HG02870 (cell line): ENCODE data around the gene APOBEC3F.
"Not testable (repeated sequence)": the region's sequence is repeated elsewhere in the genome, so short reads cannot be mapped to it uniquely, and the experiment has no call there.

Experiments used
- ATAC-seq: cut with Tn5 transposase; IDR thresholded peaks from one replicate; pipeline ENCODE4 v1.9.1; 2021; ENCODE audit warnings: mild to moderate bottlenecking, moderate library complexity; ENCODE audit not compliant: unreplicated experiment

The APOBEC3F gene

GRCh38 chr22:39026509-39027150 is 14.0 kb upstream of the APOBEC3F start:
- no peak for ATAC-seq

- no peak for ATAC-seq
Measured at GRCh38 chr22:39027717-39028116, 12.9 kb upstream of the APOBEC3F start.

DNA sequence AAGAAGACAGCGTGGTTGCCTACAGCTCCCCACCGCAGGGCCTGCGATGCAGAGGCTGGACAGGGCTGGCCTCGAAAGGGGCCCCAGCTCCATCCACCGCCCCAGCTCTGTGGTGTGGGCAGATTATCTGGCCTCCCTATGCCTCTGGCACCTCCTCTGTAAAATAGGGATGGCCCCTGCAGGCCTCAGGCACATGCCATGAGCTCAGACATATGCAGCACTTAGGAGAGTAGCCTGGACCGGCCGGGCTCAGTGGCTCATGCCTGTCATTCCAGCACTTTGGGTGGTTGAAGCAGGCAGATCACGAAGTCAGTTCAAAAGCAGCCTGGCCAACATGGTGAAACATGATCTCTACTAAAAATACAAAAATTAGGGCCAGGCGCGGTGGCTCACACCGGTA is 12.4 kb upstream of the APOBEC3F start:
- ATAC-seq = no peak

GRCh38 chr22:39029227-39029626 is 11.4 kb upstream of the APOBEC3F start:
- no peak for ATAC-seq

- no peak for ATAC-seq
Measured at GRCh38 chr22:39030705-39031104, 10.0 kb upstream of the APOBEC3F start.

- not testable (repeated sequence) for ATAC-seq
Measured at GRCh38 chr22:39031434-39032295, 9.0 kb upstream of the APOBEC3F start.

DNA sequence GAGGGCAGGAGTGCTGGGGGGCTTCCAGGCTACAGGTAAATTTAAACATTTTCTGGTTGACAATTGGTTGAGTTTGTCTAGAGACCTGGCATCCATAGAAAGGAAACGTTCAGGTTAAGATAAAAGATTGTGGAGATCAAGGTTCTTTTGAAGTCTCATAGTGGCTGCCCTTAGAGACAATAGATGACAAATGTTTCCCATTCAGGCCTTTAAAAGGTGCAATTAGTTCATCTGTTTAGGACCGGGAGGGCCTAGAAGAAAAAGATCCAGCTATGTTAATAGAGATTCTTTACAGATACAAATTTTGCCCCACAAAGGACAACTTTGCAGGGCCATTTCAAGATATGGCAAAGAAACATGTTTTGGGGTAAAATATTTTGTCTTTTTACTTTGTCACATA is 3.6 kb upstream of the APOBEC3F start:
- ATAC-seq = not testable (repeated sequence)

DNA sequence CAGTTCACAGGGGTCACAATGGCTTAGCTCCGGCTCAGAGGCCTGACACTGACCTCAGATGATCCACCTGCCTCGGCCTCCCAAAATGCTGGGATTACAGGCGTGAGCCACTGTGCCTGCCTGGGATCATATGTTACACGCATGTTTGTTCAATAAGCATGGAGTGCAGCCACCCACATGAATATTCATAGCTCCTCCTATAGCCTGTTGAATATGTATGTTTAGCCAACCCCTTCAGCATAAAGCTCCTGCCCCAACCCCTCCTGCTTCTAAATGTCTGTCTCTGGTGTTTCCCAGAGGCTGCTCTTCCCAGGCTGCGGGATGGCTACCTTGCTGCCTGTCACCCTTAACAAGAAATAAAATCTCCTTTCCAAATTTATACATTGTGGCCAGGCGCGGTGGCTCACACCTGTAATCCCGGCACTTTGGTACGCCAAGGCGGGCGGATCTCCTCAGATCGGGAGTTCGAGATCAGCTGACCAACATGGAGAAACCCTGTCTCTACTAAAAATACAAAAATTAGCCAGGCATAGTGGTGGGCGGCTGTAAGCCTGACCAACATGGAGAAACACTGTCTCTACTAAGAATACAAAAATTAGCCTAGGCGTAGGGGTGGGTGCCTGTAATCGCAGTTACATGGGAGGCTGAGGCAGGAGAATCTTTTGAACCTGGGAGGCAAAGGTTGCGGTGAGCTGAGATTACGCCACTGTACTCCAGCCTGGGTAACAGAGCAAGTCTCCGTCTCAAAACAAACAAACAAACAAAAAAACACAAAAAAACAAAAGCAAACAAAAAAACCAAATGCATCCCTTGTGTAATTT is 1.1 kb upstream of the APOBEC3F start:
- no peak for ATAC-seq

DNA sequence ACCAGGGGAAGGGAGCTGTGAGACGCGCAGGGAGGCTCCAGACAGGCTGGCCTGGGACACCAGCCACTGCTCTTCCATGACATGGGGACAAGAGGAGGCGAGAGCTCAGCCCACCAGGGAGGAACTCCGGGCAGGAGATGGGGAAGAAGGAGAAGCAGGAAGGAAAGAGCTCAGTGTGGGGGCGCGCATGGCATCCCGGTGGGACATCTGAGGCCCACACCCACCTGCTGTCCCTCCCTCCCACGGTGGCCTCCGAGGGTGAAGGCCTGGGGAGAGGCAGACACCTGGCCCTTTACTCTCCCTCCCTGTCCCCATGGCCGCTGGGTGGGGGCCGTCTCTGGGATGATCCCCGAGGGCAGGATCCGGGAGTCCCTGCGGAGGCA is 518 bp upstream of the APOBEC3F start:
- ATAC-seq = not testable (repeated sequence)

DNA sequence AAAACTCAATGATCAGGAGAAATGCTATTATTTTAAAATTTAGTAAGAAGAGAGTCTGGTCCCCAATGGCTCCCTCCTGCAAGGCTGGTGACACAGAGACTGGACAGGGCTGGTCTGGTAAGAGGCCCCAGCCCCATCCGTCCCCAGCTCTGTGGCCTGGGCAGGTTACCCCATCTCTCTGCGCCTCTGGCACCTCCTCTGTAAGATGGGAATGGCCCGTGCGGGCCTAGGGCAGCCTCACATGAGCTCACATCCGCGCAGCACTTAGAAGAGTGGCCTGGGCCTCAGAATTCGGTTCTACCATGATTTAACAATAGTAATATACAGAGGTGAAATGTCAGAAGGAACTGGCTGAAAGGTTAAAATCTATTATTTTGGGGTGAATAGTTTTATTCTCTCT is 1.2 kb downstream of the APOBEC3F start:
- no peak for ATAC-seq

- ATAC-seq = not testable (repeated sequence)
Measured at GRCh38 chr22:39043063-39043462, 2.4 kb downstream of the APOBEC3F start.

- ATAC-seq = not testable (repeated sequence)
Measured at GRCh38 chr22:39045136-39045535, 4.5 kb downstream of the APOBEC3F start.

GRCh38 chr22:39049486-39049885 is 8.8 kb downstream of the APOBEC3F start:
- not testable (repeated sequence) for ATAC-seq

- not testable (repeated sequence) for ATAC-seq
Measured at GRCh38 chr22:39051844-39052495, 11.3 kb downstream of the APOBEC3F start.

GRCh38 chr22:39055658-39056057 is 15.0 kb downstream of the APOBEC3F start:
- ATAC-seq = no peak

DNA sequence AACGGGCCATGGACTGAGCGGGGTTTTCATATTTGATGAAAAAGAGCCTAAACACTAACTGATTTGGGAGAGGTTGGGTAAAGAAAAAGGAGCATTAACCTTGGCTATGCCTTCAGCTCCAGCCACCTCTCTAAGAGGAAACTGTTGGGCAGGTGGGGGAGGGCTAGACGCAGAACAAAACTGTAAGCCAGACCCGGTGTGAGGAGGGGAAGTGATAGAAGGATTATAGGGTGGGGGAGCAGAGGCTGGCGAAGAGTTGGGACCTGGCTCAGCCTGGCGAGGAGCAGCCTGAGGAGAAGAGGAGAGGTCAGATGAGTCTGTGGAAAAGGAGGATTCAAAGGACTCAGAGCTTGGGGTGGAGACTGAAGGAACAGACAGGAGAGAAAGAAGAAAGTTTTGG is 20.6 kb downstream of the APOBEC3F start:
- not testable (repeated sequence) for ATAC-seq

- ATAC-seq = not testable (repeated sequence)
Measured at GRCh38 chr22:39061951-39062350, 21.3 kb downstream of the APOBEC3F start.

DNA sequence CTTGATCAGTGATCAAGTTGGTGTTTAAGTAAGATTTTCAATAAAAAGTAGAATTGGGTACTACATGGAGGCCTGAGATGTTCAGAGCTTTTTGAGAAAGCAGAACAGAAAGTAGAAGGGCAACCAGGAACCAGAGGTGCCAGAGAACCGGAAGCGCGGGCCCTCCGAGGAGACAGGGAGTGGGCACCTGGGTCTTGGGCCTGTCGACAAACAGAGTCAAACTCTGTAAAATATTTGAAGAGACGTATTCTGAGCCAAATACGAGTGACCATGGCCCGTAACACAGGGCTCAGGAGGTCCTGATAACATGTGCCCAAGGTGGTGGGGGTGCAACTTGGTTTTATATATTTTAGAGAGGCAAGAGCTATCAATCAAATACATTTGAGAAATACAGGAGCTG is 23.2 kb downstream of the APOBEC3F start:
- not testable (repeated sequence) for ATAC-seq

- ATAC-seq = peak; percentile 53
Measured at GRCh38 chr22:39066442-39067276, 26.0 kb downstream of the APOBEC3F start.
